ENCODE results near the gene MOGAT2. TPM values are rescaled to one million over a fixed set of nuclear protein-coding genes. Genes with fewer than 3 reads are reported as not detected.

The MOGAT2 gene
- total RNA-seq, 4 donors from 2014 or later: 30.5 to 598 (median 448) TPM

GRCh38 chr11:75715688-75716087 is 1.9 kb upstream of the MOGAT2 start:
- TF ChIP-seq POLR2A (IDR thresholded peaks at IDR 0.05): no peak
- no peak for TF ChIP-seq CTCF (IDR thresholded peaks at IDR 0.05)
- Histone ChIP-seq H3K9me3 (no peaks in the 10 kb centered on the region), H3K4me1 (peaks cover 0 to 14% (median 0%) of the 10 kb centered on the region in 4 donors), H3K27ac (no peak overlapping the region), H3K27me3 (no peaks in the 10 kb centered on the region), H3K36me3 (peaks cover 0 to 2% (median 0%) of the 10 kb centered on the region in 3 donors), H3K4me3 (no peak overlapping the region)
- no peak for DNase-seq

- peak overlapping the region in 2 of 4 donors; percentile 93 to 94 for H3K27ac ChIP-seq
These were observed 979 bp upstream of the MOGAT2 start for GRCh38 chr11:75716659-75717058.

GRCh38 chr11:75718419-75719339 is 1.0 kb downstream of the MOGAT2 start:
- no peak for DNase-seq
- H3K27me3 ChIP-seq: no peaks in the 10 kb centered on the region
- no peak for TF ChIP-seq CTCF (IDR thresholded peaks at IDR 0.05)
- no peak for TF ChIP-seq POLR2A (IDR thresholded peaks at IDR 0.05)
- peak overlapping the region in 3 of 4 donors; percentile 78 to 94 (median 93) for H3K27ac ChIP-seq
- peaks cover 0 to 11% (median 0%) of the 10 kb centered on the region in 3 donors for H3K36me3 ChIP-seq
- H3K4me1 ChIP-seq: peaks cover 0 to 24% (median 0%) of the 10 kb centered on the region in 4 donors
- H3K9me3 ChIP-seq: no peaks in the 10 kb centered on the region
- H3K4me3 ChIP-seq: peak overlapping the region in 3 of 4 donors; percentile 25 to 58 (median 57)

More at GRCh38 chr11:75716659-75717058, 979 bp upstream of the MOGAT2 start:
- Histone ChIP-seq H3K27me3 (no peaks in the 10 kb centered on the region), H3K4me1 (peaks cover 0 to 14% (median 0%) of the 10 kb centered on the region in 4 donors), H3K9me3 (no peaks in the 10 kb centered on the region), H3K4me3 (no peak overlapping the region), H3K36me3 (peaks cover 0 to 5% (median 0%) of the 10 kb centered on the region in 3 donors)
- DNase-seq: no peak
- TF ChIP-seq POLR2A (IDR thresholded peaks at IDR 0.05) (no peak), CTCF (IDR thresholded peaks at IDR 0.05) (no peak)

- Histone ChIP-seq H3K27ac (peak overlapping the region in 3 of 4 donors; percentile 78 to 94 (median 93)), H3K9me3 (no peaks in the 10 kb centered on the region), H3K27me3 (no peaks in the 10 kb centered on the region), H3K4me3 (peak overlapping the region in 2 of 4 donors; percentile 57 to 58), H3K36me3 (peaks cover 0 to 18% (median 0%) of the 10 kb centered on the region in 3 donors), H3K4me1 (peaks cover 0 to 24% (median 0%) of the 10 kb centered on the region in 4 donors)
- TF ChIP-seq CTCF (IDR thresholded peaks at IDR 0.05) (peak in 1 of 6 experiments; percentile 5), POLR2A (IDR thresholded peaks at IDR 0.05) (peak; percentile 74 to 90)
- DNase-seq: peak in 2 of 3 donors; percentile 82 to 86
These were observed 2.0 kb downstream of the MOGAT2 start for GRCh38 chr11:75719340-75720239.

- no peak for DNase-seq
- Histone ChIP-seq H3K27me3 (no peaks in the 10 kb centered on the region), H3K4me3 (peak overlapping the region in 2 of 4 donors; percentile 57 to 58), H3K4me1 (peaks cover 0 to 24% (median 0%) of the 10 kb centered on the region in 4 donors), H3K36me3 (peaks cover 0 to 21% (median 0%) of the 10 kb centered on the region in 3 donors), H3K27ac (peak overlapping the region in 3 of 4 donors; percentile 78 to 94 (median 93)), H3K9me3 (no peaks in the 10 kb centered on the region)
- TF ChIP-seq POLR2A (IDR thresholded peaks at IDR 0.05): no peak
- no peak for TF ChIP-seq CTCF (IDR thresholded peaks at IDR 0.05)
These were observed 3.0 kb downstream of the MOGAT2 start for GRCh38 chr11:75720639-75721038.

Measured in Peyer's patch (tissue), 4 donors.